ENCODE results near the gene PRR12.

The PRR12 gene

DNA sequence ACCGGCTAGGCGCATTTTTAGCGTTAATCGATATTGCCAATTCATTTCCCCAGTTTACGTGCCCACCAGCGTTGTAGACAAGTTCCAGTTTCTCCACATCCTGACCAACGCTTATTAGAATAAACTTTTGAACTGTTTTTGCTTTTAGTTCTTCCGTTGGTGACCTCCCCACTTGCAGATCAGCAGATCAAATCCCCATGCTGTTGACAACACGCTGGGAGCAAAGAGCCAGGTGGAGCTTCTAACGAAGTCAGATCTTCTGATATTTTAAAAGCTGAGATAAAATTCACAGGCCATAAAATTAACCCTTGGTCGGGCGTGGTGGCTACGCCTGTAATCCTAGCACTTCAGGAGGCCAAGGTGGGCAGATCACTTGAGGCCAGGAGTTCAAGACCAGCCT, 41.9 kb upstream of the PRR12 start:
- Histone ChIP-seq H3K36me3 (ENCODE audit: control insufficient read depth, low read length) (no peaks in the 10 kb centered on the region), H3K4me3 (ENCODE audit: low read length) (no peak overlapping the region), H3K27me3 (ENCODE audit: control insufficient read depth, low read length) (no peaks in the 10 kb centered on the region), H3K4me2 (ENCODE audit: low read length) (no peak overlapping the region), H3K9me3 (ENCODE audit: control insufficient read depth, insufficient read depth, low read length) (no peaks in the 10 kb centered on the region), H3K4me1 (ENCODE audit: control insufficient read depth, low read length) (no peaks in the 10 kb centered on the region), H3F3A (ENCODE audit: control insufficient read depth, insufficient read depth) (no peaks in the 10 kb centered on the region), H4K20me1 (ENCODE audit: control insufficient read depth, insufficient read depth, low read depth, low read length) (no peaks in the 10 kb centered on the region), H3K27ac (ENCODE audit: low read depth, low read length) (no peak overlapping the region), H3K9me2 (replicated peaks; ENCODE audit: control insufficient read depth, low read length) (no peaks in the 10 kb centered on the region), H3K79me2 (ENCODE audit: control insufficient read depth, low read length) (no peaks in the 10 kb centered on the region)
- TF ChIP-seq CTCF (IDR thresholded peaks at IDR 0.05; ENCODE audit: low read depth, low read length, poor library complexity, severe bottlenecking), result no peak

DNA sequence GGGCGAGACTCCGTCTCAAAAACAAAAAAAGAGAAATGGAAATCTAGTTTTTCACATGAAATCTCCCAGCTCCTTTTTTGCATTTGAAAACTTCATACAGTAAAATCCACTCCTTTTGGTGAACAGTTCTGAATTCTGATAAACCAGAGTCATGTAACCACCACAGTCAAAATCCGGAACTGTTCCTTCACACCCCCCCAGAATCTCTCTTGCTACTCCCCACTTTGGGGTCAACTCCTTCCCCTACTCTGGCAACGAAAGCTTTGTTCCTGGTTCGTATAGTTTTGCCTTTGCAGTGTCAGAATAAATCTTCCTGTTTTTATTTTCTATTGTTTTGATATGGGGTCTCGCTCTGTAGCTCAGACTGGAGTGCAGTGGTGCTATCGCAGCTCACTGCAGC, 39.5 kb upstream of the PRR12 start:
- no peaks in the 10 kb centered on the region for H3K9me3 ChIP-seq (ENCODE audit: control insufficient read depth, insufficient read depth, low read length)
- H3K4me3 ChIP-seq (ENCODE audit: low read length), result no peak overlapping the region
- H3K4me2 ChIP-seq (ENCODE audit: low read length), result no peak overlapping the region
- H3K27me3 ChIP-seq (ENCODE audit: control insufficient read depth, low read length), result no peaks in the 10 kb centered on the region
- no peaks in the 10 kb centered on the region for H3F3A ChIP-seq (ENCODE audit: control insufficient read depth, insufficient read depth)
- no peak for TF ChIP-seq EZH2phosphoT487 (IDR thresholded peaks at IDR 0.05; ENCODE audit: borderline replicate concordance, low read length)
- TF ChIP-seq CTCF (IDR thresholded peaks at IDR 0.05; ENCODE audit: low read depth, low read length, poor library complexity, severe bottlenecking), result no peak
- H3K4me1 ChIP-seq (ENCODE audit: control insufficient read depth, low read length), result no peaks in the 10 kb centered on the region
- H3K36me3 ChIP-seq (ENCODE audit: control insufficient read depth, low read length), result peaks cover 13% of the 10 kb centered on the region
- H3K79me2 ChIP-seq (ENCODE audit: control insufficient read depth, low read length), result no peaks in the 10 kb centered on the region
- no peaks in the 10 kb centered on the region for H4K20me1 ChIP-seq (ENCODE audit: control insufficient read depth, insufficient read depth, low read depth, low read length)
- no peaks in the 10 kb centered on the region for H3K9me2 ChIP-seq (replicated peaks; ENCODE audit: control insufficient read depth, low read length)
- no peak overlapping the region for H3K27ac ChIP-seq (ENCODE audit: low read depth, low read length)

DNA sequence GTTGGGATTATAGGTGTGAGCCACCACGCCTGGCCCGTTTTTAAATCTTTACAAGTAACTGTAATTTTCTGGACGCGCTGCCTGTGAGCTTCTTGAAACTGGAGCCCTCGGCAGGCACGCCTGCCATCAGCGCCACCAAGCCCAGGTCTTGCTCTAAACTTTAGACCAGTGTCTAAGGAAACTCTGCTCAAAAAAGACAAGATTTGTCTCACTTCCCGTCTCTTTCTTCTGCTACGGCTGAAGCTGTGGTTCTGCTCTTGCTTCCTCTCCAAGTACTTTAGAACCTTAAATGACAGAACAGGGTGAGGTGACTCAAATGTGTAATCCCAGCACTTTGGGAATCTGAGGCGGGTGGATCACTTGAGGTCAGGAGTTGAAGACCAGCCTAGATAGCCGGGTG, 38.2 kb upstream of the PRR12 start:
- H4K20me1 ChIP-seq (ENCODE audit: control insufficient read depth, insufficient read depth, low read depth, low read length), result no peaks in the 10 kb centered on the region
- H3K4me1 ChIP-seq (ENCODE audit: control insufficient read depth, low read length), result no peaks in the 10 kb centered on the region
- no peaks in the 10 kb centered on the region for H3K27me3 ChIP-seq (ENCODE audit: control insufficient read depth, low read length)
- no peaks in the 10 kb centered on the region for H3K9me2 ChIP-seq (replicated peaks; ENCODE audit: control insufficient read depth, low read length)
- no peak overlapping the region for H3K27ac ChIP-seq (ENCODE audit: low read depth, low read length)
- H3K79me2 ChIP-seq (ENCODE audit: control insufficient read depth, low read length), result no peaks in the 10 kb centered on the region
- no peak overlapping the region for H3K4me3 ChIP-seq (ENCODE audit: low read length)
- H3K9me3 ChIP-seq (ENCODE audit: control insufficient read depth, insufficient read depth, low read length), result no peaks in the 10 kb centered on the region
- no peaks in the 10 kb centered on the region for H3F3A ChIP-seq (ENCODE audit: control insufficient read depth, insufficient read depth)
- no peak overlapping the region for H3K4me2 ChIP-seq (ENCODE audit: low read length)
- peaks cover 22% of the 10 kb centered on the region for H3K36me3 ChIP-seq (ENCODE audit: control insufficient read depth, low read length)
- TF ChIP-seq EZH2phosphoT487 (IDR thresholded peaks at IDR 0.05; ENCODE audit: borderline replicate concordance, low read length), result no peak
- TF ChIP-seq CTCF (IDR thresholded peaks at IDR 0.05; ENCODE audit: low read depth, low read length, poor library complexity, severe bottlenecking), result no peak
